Kidney capillary endothelial cell (primary cell): ENCODE data around the gene INPP5K.

Source experiments
- DNase-seq: peaks from one replicate; pipeline ENCODE4 v3.0.0-alpha.2; 2018; ENCODE audit warnings: low spot score

The INPP5K gene

GRCh38 chr17:1485423-1486376 is 30.7 kb downstream of the INPP5K start:
- DNase-seq, result peak; percentile 83

GRCh38 chr17:1484676-1485422 is 31.6 kb downstream of the INPP5K start:
- DNase-seq, result no peak

- no peak for DNase-seq
Measured at GRCh38 chr17:1484060-1484535, 32.3 kb downstream of the INPP5K start.

GRCh38 chr17:1482680-1483079 is 33.7 kb downstream of the INPP5K start:
- no peak for DNase-seq

GRCh38 chr17:1481736-1482135 is 34.7 kb downstream of the INPP5K start:
- no peak for DNase-seq

GRCh38 chr17:1480747-1481465 is 35.5 kb downstream of the INPP5K start:
- no peak for DNase-seq

GRCh38 chr17:1478418-1478817 is 38.0 kb downstream of the INPP5K start:
- DNase-seq, result no peak

GRCh38 chr17:1475321-1475854 is 41.0 kb downstream of the INPP5K start:
- no peak for DNase-seq

- no peak for DNase-seq
Measured at GRCh38 chr17:1474402-1475189, 41.8 kb downstream of the INPP5K start.

GRCh38 chr17:1473841-1474240 is 42.6 kb downstream of the INPP5K start:
- no peak for DNase-seq

GRCh38 chr17:1473170-1473569 is 43.2 kb downstream of the INPP5K start:
- no peak for DNase-seq

GRCh38 chr17:1471911-1472821 is 44.2 kb downstream of the INPP5K start:
- no peak for DNase-seq

GRCh38 chr17:1471490-1471889 is 44.9 kb downstream of the INPP5K start:
- DNase-seq, result no peak

- no peak for DNase-seq
Measured at GRCh38 chr17:1470755-1471462, 45.5 kb downstream of the INPP5K start.

GRCh38 chr17:1470071-1470754 is 46.2 kb downstream of the INPP5K start:
- DNase-seq, result no peak

GRCh38 chr17:1469231-1469852 is 47.1 kb downstream of the INPP5K start:
- no peak for DNase-seq

GRCh38 chr17:1467898-1468492 is 48.4 kb downstream of the INPP5K start:
- DNase-seq, result no peak

GRCh38 chr17:1467258-1467657 is 49.2 kb downstream of the INPP5K start:
- DNase-seq, result no peak
